GM10847 (cell line): ENCODE measurements around the gene SLC35F3.

Experiments used
- POLR2A ChIP-seq: IDR thresholded peaks from 2 replicates; pipeline ENCODE4 v1.6.1; 2011; ENCODE audit not compliant: insufficient read length; ENCODE audit errors: extremely low read depth

Gene SLC35F3

GRCh38 chr1:234289538-234290305 is 385.2 kb downstream of the SLC35F3 start:
- TF ChIP-seq POLR2A, result no peak

GRCh38 chr1:234292011-234292410 is 387.5 kb downstream of the SLC35F3 start:
- TF ChIP-seq POLR2A, result no peak

GRCh38 chr1:234292548-234292947 is 388.1 kb downstream of the SLC35F3 start:
- no peak for TF ChIP-seq POLR2A

GRCh38 chr1:234294109-234294817 is 389.8 kb downstream of the SLC35F3 start:
- no peak for TF ChIP-seq POLR2A

GRCh38 chr1:234295068-234295467 is 390.6 kb downstream of the SLC35F3 start:
- no peak for TF ChIP-seq POLR2A

- no peak for TF ChIP-seq POLR2A
Observed at GRCh38 chr1:234295626-234296025, 391.1 kb downstream of the SLC35F3 start.

GRCh38 chr1:234296496-234296895 is 392.0 kb downstream of the SLC35F3 start:
- TF ChIP-seq POLR2A, result no peak

- TF ChIP-seq POLR2A, result no peak
Observed at GRCh38 chr1:234297668-234298067, 393.2 kb downstream of the SLC35F3 start.

GRCh38 chr1:234300096-234300495 is 395.6 kb downstream of the SLC35F3 start:
- no peak for TF ChIP-seq POLR2A

GRCh38 chr1:234302354-234302962 is 398.0 kb downstream of the SLC35F3 start:
- no peak for TF ChIP-seq POLR2A

GRCh38 chr1:234303231-234303630 is 398.8 kb downstream of the SLC35F3 start:
- TF ChIP-seq POLR2A, result no peak

GRCh38 chr1:234307726-234308125 is 403.2 kb downstream of the SLC35F3 start:
- TF ChIP-seq POLR2A, result no peak

- no peak for TF ChIP-seq POLR2A
Observed at GRCh38 chr1:234309243-234309597, 404.7 kb downstream of the SLC35F3 start.

- no peak for TF ChIP-seq POLR2A
Observed at GRCh38 chr1:234309598-234310459, 405.4 kb downstream of the SLC35F3 start.

- TF ChIP-seq POLR2A, result no peak
Observed at GRCh38 chr1:234310460-234310817, 406.0 kb downstream of the SLC35F3 start.

GRCh38 chr1:234311414-234311813 is 406.9 kb downstream of the SLC35F3 start:
- TF ChIP-seq POLR2A, result no peak

- no peak for TF ChIP-seq POLR2A
Observed at GRCh38 chr1:234313171-234313570, 408.7 kb downstream of the SLC35F3 start.
